ENCODE results near the gene DNAJC5G. TPM values are rescaled to one million over a fixed set of nuclear protein-coding genes. Genes with fewer than 3 reads are reported as not detected.
"Not testable (repeated sequence)": the region's sequence is repeated elsewhere in the genome, so short reads cannot be mapped to it uniquely, and the experiment has no call there.

Gene DNAJC5G
- total and polyA plus RNA-seq, 2 donors (not counting 3 experiments of a cell fraction or from before 2014, with no cell fraction given), result 0.77 to 1.4 TPM

- Histone ChIP-seq H3K9me1 (replicated peaks; ENCODE audit: control insufficient read depth, extremely low read depth, insufficient read depth, low read length) (no peaks in the 10 kb centered on the region), H3K27ac (ENCODE audit: insufficient read depth, low read depth, low read length) (no peak overlapping the region), H3K4me3 (replicated peaks in 1 of 3; ENCODE audit: insufficient read depth in 1 of 3, low read depth in 1 of 3, low read length in 3 of 3) (no peak overlapping the region), H3K4me1 (ENCODE audit: control insufficient read depth, extremely low read depth, insufficient read depth, low read length) (peaks cover 17% of the 10 kb centered on the region), H3K27me3 (ENCODE audit: control insufficient read depth in 2 of 2, insufficient read depth in 2 of 2, low read length in 2 of 2) (no peaks in the 10 kb centered on the region), H3K36me3 (ENCODE audit: control insufficient read depth in 2 of 2, extremely low read depth in 1 of 2, insufficient read depth in 2 of 2, low read length in 2 of 2) (peaks cover 0 to 3% of the 10 kb centered on the region in 2 experiments), H3K9ac (replicated peaks; ENCODE audit: extremely low read depth, insufficient read depth, low read length) (no peak overlapping the region), H3K4me2 (ENCODE audit: insufficient read depth, low read length) (no peak overlapping the region), H2AFZ (ENCODE audit: low read depth, low read length) (no peak overlapping the region), H3K79me2 (ENCODE audit: control insufficient read depth, insufficient read depth, low read length) (no peaks in the 10 kb centered on the region), H4K20me1 (replicated peaks; ENCODE audit: control insufficient read depth, extremely low read depth, insufficient read depth, low read length) (no peaks in the 10 kb centered on the region), H3K9me3 (replicated peaks; ENCODE audit: control insufficient read depth, insufficient read depth, low read length) (no peaks in the 10 kb centered on the region)
- dilution Hi-C loops (cut with MboI; ENCODE audit: extremely low pct_ligation_motif_present, low sequenced_read_pairs), result no loop called here
- DNase-seq (ENCODE audit: low read depth, low spot score), result no peak
- POLR2A ChIA-PET, result no interaction called here
- intact Hi-C loops (cut with micrococcal nuclease), result no loop called here
- CTCF ChIA-PET, result interaction anchor here (2.0 kb wide), 1 partner anchor 13 kb away, joined by 8 read pairs; no protein-coding TSS in a partner anchor
- FAIRE-seq, result no peak
- BruUV-seq (replicated peaks), result no TSS peak
- TF ChIP-seq JUN (IDR thresholded peaks at IDR 0.05; ENCODE audit: borderline replicate concordance, insufficient read depth, insufficient read length, low read depth) (no peak), MYC (IDR thresholded peaks at IDR 0.05; ENCODE audit: low read depth, low read length) (no peak), GATA2 (IDR thresholded peaks at IDR 0.05; ENCODE audit: insufficient read depth, insufficient read length, low read depth, low read length) (no peak), MAX (IDR thresholded peaks at IDR 0.05; ENCODE audit: insufficient read depth, insufficient read length) (no peak), FOS (IDR thresholded peaks at IDR 0.05; ENCODE audit: borderline replicate concordance, insufficient read depth, low read length) (no peak), CTCF (IDR thresholded peaks at IDR 0.05; ENCODE audit: extremely low read depth in 1 of 2, insufficient read depth in 1 of 2, low read depth in 1 of 2, low read length in 2 of 2) (no peak), EZH2 (IDR thresholded peaks at IDR 0.05; ENCODE audit: borderline replicate concordance, low read depth, low read length, severe bottlenecking) (no peak), POLR2A (IDR thresholded peaks at IDR 0.05; ENCODE audit: low read depth, low read length) (no peak), POLR2AphosphoS5 (IDR thresholded peaks at IDR 0.05; ENCODE audit: insufficient read depth, low read depth, low read length) (no peak)
Measured at GRCh38 chr2:27316655-27317412, 41.6 kb downstream of the DNAJC5G start.

GRCh38 chr2:27319839-27320238, 44.6 kb downstream of the DNAJC5G start:
- H3K27ac ChIP-seq (ENCODE audit: insufficient read depth, low read depth, low read length); H3K4me2 ChIP-seq (ENCODE audit: insufficient read depth, low read length); H3K9me1 ChIP-seq (replicated peaks; ENCODE audit: control insufficient read depth, extremely low read depth, insufficient read depth, low read length); intact Hi-C loops (cut with micrococcal nuclease); H4K20me1 ChIP-seq (replicated peaks; ENCODE audit: control insufficient read depth, extremely low read depth, insufficient read depth, low read length); BruUV-seq (replicated peaks); dilution Hi-C loops (cut with MboI; ENCODE audit: extremely low pct_ligation_motif_present, low sequenced_read_pairs); DNase-seq (ENCODE audit: low read depth, low spot score); H2AFZ ChIP-seq (ENCODE audit: low read depth, low read length); H3K9ac ChIP-seq (replicated peaks; ENCODE audit: extremely low read depth, insufficient read depth, low read length); H3K36me3 ChIP-seq (ENCODE audit: control insufficient read depth in 2 of 2, extremely low read depth in 1 of 2, insufficient read depth in 2 of 2, low read length in 2 of 2); H3K79me2 ChIP-seq (ENCODE audit: control insufficient read depth, insufficient read depth, low read length); H3K27me3 ChIP-seq (ENCODE audit: control insufficient read depth in 2 of 2, insufficient read depth in 2 of 2, low read length in 2 of 2); H3K9me3 ChIP-seq (replicated peaks; ENCODE audit: control insufficient read depth, insufficient read depth, low read length); H3K4me3 ChIP-seq (replicated peaks in 1 of 3; ENCODE audit: insufficient read depth in 1 of 3, low read depth in 1 of 3, low read length in 3 of 3): not testable (repeated sequence)
- ChIA-PET POLR2A (interaction anchor here (0.7 kb wide), 1 partner anchor 109 kb away, joined by 5 read pairs; the partner anchor contains the start of gene NRBP1), CTCF (interaction anchor here (1.3 kb wide), 1 partner anchor 49 kb away, joined by 6 read pairs; no protein-coding TSS in a partner anchor)
- H3K4me1 ChIP-seq (ENCODE audit: control insufficient read depth, extremely low read depth, insufficient read depth, low read length), result peaks cover 26% of the 10 kb centered on the region
- FAIRE-seq, result peak; percentile 15

Measured in endothelial cell of umbilical vein (primary cell).